Endodermal cell (in vitro differentiated cells): Measurements from ENCODE around the gene AFF2. TPM values are rescaled to one million over a fixed set of nuclear protein-coding genes. Genes with fewer than 3 reads are reported as not detected.

ENCODE experiments used
- DNase-seq: peaks from one replicate; pipeline ENCODE4 v3.0.0-alpha.2; 2017
- H3K27ac ChIP-seq: 2 replicates; pipeline ENCODE4 v1.5.1; 2013; ENCODE audit warnings: mild to moderate bottlenecking, low read depth, low read length, moderate library complexity
- H3K27me3 ChIP-seq: 2 replicates; pipeline ENCODE4 v1.6.1; 2013; ENCODE audit warnings: mild to moderate bottlenecking, low read length, moderate library complexity; ENCODE audit not compliant: insufficient read depth, control insufficient read depth, poor library complexity, severe bottlenecking
- H3K36me3 ChIP-seq: 2 replicates; pipeline ENCODE4 v1.7.0; 2013; ENCODE audit warnings: mild to moderate bottlenecking, low read length, moderate library complexity; ENCODE audit not compliant: control insufficient read depth, insufficient read depth
- H3K4me1 ChIP-seq: one replicate; pipeline ENCODE4 v1.7.0; 2013; ENCODE audit warnings: low read length; ENCODE audit not compliant: control insufficient read depth, insufficient read depth
- H3K4me3 ChIP-seq: 2 replicates; pipeline ENCODE4 v1.5.1; 2013; ENCODE audit warnings: mild to moderate bottlenecking, low read length, moderate library complexity
- H3K9ac ChIP-seq: 2 replicates; pipeline ENCODE4 v1.6.1; 2013; ENCODE audit warnings: mild to moderate bottlenecking, low read length, moderate library complexity; ENCODE audit not compliant: poor library complexity, severe bottlenecking; ENCODE audit errors: extremely low read depth
- H3K9me3 ChIP-seq: 2 replicates; pipeline ENCODE4 v1.6.1; 2013; ENCODE audit warnings: mild to moderate bottlenecking, low read length, moderate library complexity; ENCODE audit not compliant: control insufficient read depth
- H3K27ac Mint-ChIP-seq: 2 replicates; pipeline ENCODE4 v1.8.0; 2020; ENCODE audit warnings: mixed read lengths
- H3K27me3 Mint-ChIP-seq: 2 replicates; pipeline ENCODE4 v1.8.0; 2021; ENCODE audit warnings: mild to moderate bottlenecking, mixed read lengths; ENCODE audit not compliant: insufficient read depth
- H3K36me3 Mint-ChIP-seq: 2 replicates; pipeline ENCODE4 v1.8.0; 2020; ENCODE audit warnings: low read depth, mixed read lengths
- H3K4me1 Mint-ChIP-seq: 2 replicates; pipeline ENCODE4 v1.8.0; 2020; ENCODE audit warnings: mixed read lengths
- H3K4me3 Mint-ChIP-seq: 2 replicates; pipeline ENCODE4 v1.8.0; 2020; ENCODE audit warnings: mild to moderate bottlenecking, moderate library complexity, mixed read lengths
- H3K9me3 Mint-ChIP-seq: 2 replicates; pipeline ENCODE4 v1.8.0; 2020; ENCODE audit warnings: mild to moderate bottlenecking, mixed read lengths
- CTCF ChIP-seq: fragments of 200-600 bp; sonication (generic); conservative IDR thresholded peaks from 2 replicates; pipeline ENCODE4 v1.5.0; 2021; ENCODE audit warnings: antibody characterized with exemption, mild to moderate bottlenecking
- WGBS, 2 experiments: methylation state at CpG; one replicate each; pipeline versions ENCODE4 v1.1.5 to v1.1.7; 2013; ENCODE audit warnings: missing lambda C conversion rate in 2 of 2, mixed read lengths in 1 of 2; ENCODE audit not compliant: insufficient coverage in 1 of 2, insufficient read length in 1 of 2; 5-methylcytosine and 5-hydroxymethylcytosine counted together
- total RNA-seq, 2 donors: library from RNA; stranded (reverse); fragmentation: NEBNext Ultra II Directional in 1 of 2; extraction: Animal tissue kit (Norgen Biotek cat#: 25700) in 1 of 2; gene quantifications; 2 replicates in 1 of 2; 3 replicates in 1 of 2; pipeline ENCODE4 v1.2.1, GENCODE V29; 2021

Gene AFF2
- total RNA-seq, 2 donors from 2014 or later: 3.7 to 5.6 TPM

GRCh38 chrX:148567229-148567628, 66.8 kb downstream of the AFF2 start:
- Mint-ChIP-seq H3K27me3 (no peaks in the 10 kb centered on the region), H3K9me3 (peaks cover 43% of the 10 kb centered on the region), H3K36me3 (no peaks in the 10 kb centered on the region), H3K27ac (no peak overlapping the region), H3K4me3 (no peak overlapping the region), H3K4me1 (no peaks in the 10 kb centered on the region)
- 83% methylated on average over 3 of the region's 3 CpGs; no CpG with 5 or more reads in 1 of the 2 experiments for WGBS, 2 experiments
- DNase-seq: no peak
- H3K27me3 ChIP-seq: no peaks in the 10 kb centered on the region
- no peak overlapping the region for H3K4me3 ChIP-seq
- H3K27ac ChIP-seq: no peak overlapping the region
- H3K9ac ChIP-seq: no peak overlapping the region
- no peaks in the 10 kb centered on the region for H3K9me3 ChIP-seq
- no peaks in the 10 kb centered on the region for H3K4me1 ChIP-seq
- no peak for TF ChIP-seq CTCF
- H3K36me3 ChIP-seq: no peaks in the 10 kb centered on the region

DNA sequence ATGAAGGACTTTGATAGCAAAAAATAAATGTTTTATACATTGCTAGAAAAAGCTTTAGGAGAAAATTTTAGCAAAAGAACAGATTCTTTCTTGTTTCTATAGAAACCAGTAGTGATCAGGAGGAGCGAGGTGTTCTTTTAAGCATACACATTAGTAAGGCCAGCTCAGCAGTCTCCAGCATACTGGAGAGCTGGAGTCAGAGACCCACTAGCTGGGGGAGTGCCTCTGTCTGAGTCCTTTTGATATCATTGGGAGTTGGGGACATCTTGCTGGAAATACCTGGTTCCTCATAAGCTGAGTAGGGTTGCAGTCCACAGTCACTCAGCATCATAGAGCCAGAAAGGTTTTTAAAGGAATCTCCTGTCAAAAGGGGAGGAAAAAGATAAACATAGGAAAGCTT, 67.4 kb downstream of the AFF2 start:
- DNase-seq: no peak
- H3K27ac ChIP-seq: no peak overlapping the region
- no peaks in the 10 kb centered on the region for H3K4me1 ChIP-seq
- H3K27ac Mint-ChIP-seq: no peak overlapping the region
- H3K27me3 ChIP-seq: no peaks in the 10 kb centered on the region
- 60 to 73% methylated on average over 1 of the region's 1 CpG for WGBS, 2 experiments
- H3K4me1 Mint-ChIP-seq: no peaks in the 10 kb centered on the region
- TF ChIP-seq CTCF: no peak
- no peaks in the 10 kb centered on the region for H3K9me3 ChIP-seq
- no peaks in the 10 kb centered on the region for H3K36me3 Mint-ChIP-seq
- H3K27me3 Mint-ChIP-seq: no peaks in the 10 kb centered on the region
- no peaks in the 10 kb centered on the region for H3K36me3 ChIP-seq
- no peak overlapping the region for H3K4me3 ChIP-seq
- no peak overlapping the region for H3K4me3 Mint-ChIP-seq
- H3K9ac ChIP-seq: no peak overlapping the region
- peaks cover 37% of the 10 kb centered on the region for H3K9me3 Mint-ChIP-seq

- Histone ChIP-seq H3K27ac (no peak overlapping the region), H3K36me3 (no peaks in the 10 kb centered on the region), H3K4me1 (no peaks in the 10 kb centered on the region), H3K27me3 (no peaks in the 10 kb centered on the region), H3K9ac (no peak overlapping the region), H3K4me3 (no peak overlapping the region), H3K9me3 (no peaks in the 10 kb centered on the region)
- 88 to 100% methylated on average over 1 of the region's 2 CpGs for WGBS, 2 experiments
- TF ChIP-seq CTCF: no peak
- Mint-ChIP-seq H3K36me3 (no peaks in the 10 kb centered on the region), H3K4me3 (no peak overlapping the region), H3K4me1 (peaks cover 4% of the 10 kb centered on the region), H3K27ac (no peak overlapping the region), H3K27me3 (no peaks in the 10 kb centered on the region), H3K9me3 (peaks cover 35% of the 10 kb centered on the region)
- no peak for DNase-seq
Observed at GRCh38 chrX:148568763-148569162, 68.3 kb downstream of the AFF2 start.
